ENCODE results near the gene TACC2.
A peak's percentile ranks its signal among the peaks of the same experiment; 100 is the strongest.

TACC2 gene

GRCh38 chr10:122297583-122297982 is 308.6 kb downstream of the TACC2 start:
- no peak for TF ChIP-seq CTCF (IDR thresholded peaks at IDR 0.05; ENCODE audit: low read depth, low read length, missing control alignments)
- H3K4me3 ChIP-seq (ENCODE audit: low read depth, low read length), result no peak overlapping the region
- DNase-seq (ENCODE audit: low read depth), result no peak

DNA sequence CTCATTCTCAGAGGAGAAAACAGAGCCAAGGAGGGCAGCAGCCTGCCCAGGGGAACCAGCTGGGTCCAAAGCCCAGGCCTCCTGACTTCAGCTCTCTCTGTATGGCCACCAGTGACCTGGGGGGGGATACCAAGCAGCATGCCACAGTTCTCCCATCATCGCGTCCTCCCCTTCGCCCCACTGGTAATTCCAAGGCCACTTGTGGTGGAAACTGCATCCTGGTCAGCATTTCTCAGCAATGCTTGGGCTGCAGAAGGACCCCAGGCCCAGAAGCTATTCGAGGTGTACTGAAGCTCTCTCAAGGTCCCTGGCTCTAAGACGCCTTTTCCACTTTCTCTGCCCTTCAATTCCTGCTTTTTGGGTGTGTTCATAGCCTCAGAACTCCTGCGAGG is 309.2 kb downstream of the TACC2 start:
- DNase-seq (ENCODE audit: low read depth), result no peak
- no peak for TF ChIP-seq CTCF (IDR thresholded peaks at IDR 0.05; ENCODE audit: low read depth, low read length, missing control alignments)
- H3K4me3 ChIP-seq (ENCODE audit: low read depth, low read length), result no peak overlapping the region

- peak; percentile 88 for TF ChIP-seq CTCF (IDR thresholded peaks at IDR 0.05; ENCODE audit: low read depth, low read length, missing control alignments)
- no peak overlapping the region for H3K4me3 ChIP-seq (ENCODE audit: low read depth, low read length)
- peak; percentile 15 for DNase-seq (ENCODE audit: low read depth)
These were observed 309.8 kb downstream of the TACC2 start for GRCh38 chr10:122298598-122299301.

- no peak for TF ChIP-seq CTCF (IDR thresholded peaks at IDR 0.05; ENCODE audit: low read depth, low read length, missing control alignments)
- DNase-seq (ENCODE audit: low read depth), result no peak
- no peak overlapping the region for H3K4me3 ChIP-seq (ENCODE audit: low read depth, low read length)
These were observed 310.6 kb downstream of the TACC2 start for GRCh38 chr10:122299423-122300075.

DNA sequence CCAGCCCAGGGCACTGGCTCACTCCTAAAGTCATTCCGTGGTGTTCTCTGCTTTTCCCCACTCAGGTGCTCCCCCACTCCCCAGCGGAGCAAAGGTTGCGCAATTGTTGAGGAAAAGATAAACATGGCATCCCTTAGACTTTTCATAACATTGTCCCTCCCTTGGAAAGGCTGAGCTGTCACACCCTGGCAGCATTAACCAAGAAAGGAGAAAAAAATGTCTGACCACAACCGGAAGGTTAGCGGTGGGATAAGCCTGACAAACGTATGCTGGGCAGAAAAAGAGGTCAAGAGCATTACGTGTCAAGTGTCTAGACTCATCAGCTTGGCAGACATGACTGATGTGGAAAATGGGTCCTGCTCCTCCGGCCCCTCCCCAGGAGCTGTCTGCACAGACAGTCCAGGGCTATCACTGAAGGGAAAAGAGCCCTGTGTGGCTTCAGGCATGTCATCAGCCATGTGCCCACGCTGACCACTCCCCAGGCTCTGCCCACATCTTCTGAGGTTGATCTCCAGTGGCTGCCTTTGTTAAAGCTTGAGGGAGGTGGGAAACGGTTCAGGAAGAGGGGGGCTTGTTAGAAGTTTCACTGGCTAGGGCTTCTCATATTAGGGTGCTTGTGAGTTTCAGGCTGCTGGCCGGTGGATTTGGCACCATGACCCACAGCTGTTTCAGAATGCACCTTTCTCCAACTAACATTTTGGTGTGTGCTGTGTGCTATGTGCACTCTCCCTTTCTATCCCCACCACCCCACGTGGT is 312.3 kb downstream of the TACC2 start:
- no peak for TF ChIP-seq CTCF (IDR thresholded peaks at IDR 0.05; ENCODE audit: low read depth, low read length, missing control alignments)
- no peak for DNase-seq (ENCODE audit: low read depth)
- no peak overlapping the region for H3K4me3 ChIP-seq (ENCODE audit: low read depth, low read length)

GRCh38 chr10:122301811-122302115 is 312.8 kb downstream of the TACC2 start:
- no peak for TF ChIP-seq CTCF (IDR thresholded peaks at IDR 0.05; ENCODE audit: low read depth, low read length, missing control alignments)
- DNase-seq (ENCODE audit: low read depth), result no peak
- H3K4me3 ChIP-seq (ENCODE audit: low read depth, low read length), result no peak overlapping the region

Data from GM12864 (cell line).